Loucy (cell line): ENCODE results near the gene PROS1.

ENCODE experiments used
- CTCF ChIP-seq: fragments of 200-600 bp; sonication (generic); conservative IDR thresholded peaks from 2 replicates; pipeline ENCODE4 v1.5.1; 2014; ENCODE audit warnings: mild to moderate bottlenecking, antibody characterized with exemption, low read length
- EZH2phosphoT487 ChIP-seq: fragments of 200-600 bp; IDR thresholded peaks from 2 replicates; pipeline ENCODE4 v1.6.1; 2018; ENCODE audit warnings: antibody characterized with exemption, mild to moderate bottlenecking, moderate library complexity, borderline replicate concordance

GRCh38 chr3:93861017-93861416 is 112.7 kb downstream of the PROS1 start:
- TF ChIP-seq CTCF (no peak), EZH2phosphoT487 (no peak)
